HG03521 (cell line): Measurements from ENCODE around the gene PARD3B.

Experiments used
- ATAC-seq: cut with Tn5 transposase; IDR thresholded peaks from one replicate; pipeline ENCODE4 v1.9.1; 2021; ENCODE audit warnings: mild to moderate bottlenecking, moderate library complexity; ENCODE audit not compliant: unreplicated experiment

PARD3B gene

GRCh38 chr2:204885747-204886146, 340.5 kb downstream of the PARD3B start:
- ATAC-seq, result no peak

GRCh38 chr2:204886713-204887112, 341.4 kb downstream of the PARD3B start:
- no peak for ATAC-seq

- ATAC-seq, result no peak
Observed at GRCh38 chr2:204888222-204888621, 342.9 kb downstream of the PARD3B start.

GRCh38 chr2:204890680-204891079, 345.4 kb downstream of the PARD3B start:
- ATAC-seq, result no peak

- no peak for ATAC-seq
Observed at GRCh38 chr2:204891739-204892138, 346.5 kb downstream of the PARD3B start.

GRCh38 chr2:204892506-204893255, 347.4 kb downstream of the PARD3B start:
- no peak for ATAC-seq

- no peak for ATAC-seq
Observed at GRCh38 chr2:204896146-204896545, 350.9 kb downstream of the PARD3B start.

GRCh38 chr2:204897561-204897960, 352.3 kb downstream of the PARD3B start:
- no peak for ATAC-seq

GRCh38 chr2:204898928-204899640, 353.8 kb downstream of the PARD3B start:
- no peak for ATAC-seq

GRCh38 chr2:204899983-204900382, 354.7 kb downstream of the PARD3B start:
- no peak for ATAC-seq

- ATAC-seq, result no peak
Observed at GRCh38 chr2:204900487-204900886, 355.2 kb downstream of the PARD3B start.

GRCh38 chr2:204900910-204901309, 355.6 kb downstream of the PARD3B start:
- no peak for ATAC-seq

- ATAC-seq, result no peak
Observed at GRCh38 chr2:204901591-204901990, 356.3 kb downstream of the PARD3B start.

GRCh38 chr2:204909791-204910190, 364.5 kb downstream of the PARD3B start:
- ATAC-seq, result no peak

GRCh38 chr2:204913312-204913711, 368.0 kb downstream of the PARD3B start:
- ATAC-seq, result no peak

GRCh38 chr2:204913854-204914464, 368.7 kb downstream of the PARD3B start:
- no peak for ATAC-seq

GRCh38 chr2:204914708-204915107, 369.4 kb downstream of the PARD3B start:
- no peak for ATAC-seq

- no peak for ATAC-seq
Observed at GRCh38 chr2:204917089-204917701, 371.9 kb downstream of the PARD3B start.

- no peak for ATAC-seq
Observed at GRCh38 chr2:204920776-204921175, 375.5 kb downstream of the PARD3B start.

- no peak for ATAC-seq
Observed at GRCh38 chr2:204923957-204924356, 378.7 kb downstream of the PARD3B start.

GRCh38 chr2:204931562-204931961, 386.3 kb downstream of the PARD3B start:
- no peak for ATAC-seq
